Measurements from ENCODE around the gene STXBP6.
A peak's percentile ranks its signal among the peaks of the same experiment; 100 is the strongest.

The STXBP6 gene

DNA sequence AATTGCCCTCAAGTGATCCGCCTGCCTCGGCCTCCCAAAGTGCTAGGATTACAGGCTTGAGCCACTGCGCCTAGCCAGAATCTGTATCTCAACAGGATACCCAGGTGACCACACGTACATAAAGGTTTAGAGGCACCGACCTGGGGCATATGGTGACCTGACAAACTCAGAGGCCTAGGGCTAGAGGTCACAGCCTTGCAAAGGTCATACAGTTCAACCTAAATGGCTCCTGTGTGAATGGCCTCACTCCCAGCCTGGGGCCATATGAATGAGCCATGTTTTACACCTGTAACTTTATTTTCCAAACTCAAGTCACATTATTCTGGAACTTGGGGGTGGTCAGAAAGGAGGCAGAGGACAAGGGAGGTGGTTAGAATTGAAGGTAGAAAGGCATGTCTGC is 10.0 kb downstream of the STXBP6 start:
- in situ Hi-C loops (cut with HindIII; ENCODE audit: low sequenced_read_pairs) = no loop called here
- TF ChIP-seq CTCF (IDR thresholded peaks at IDR 0.05; ENCODE audit: low read depth, low read length) = no peak
- H3K4me3 ChIP-seq (ENCODE audit: low read depth, low read length) = no peak overlapping the region
- DNase-seq (ENCODE audit: low read depth, low spot score) = no peak

GRCh38 chr14:25038044-25038668 is 11.8 kb downstream of the STXBP6 start:
- H3K4me3 ChIP-seq (ENCODE audit: low read depth, low read length) = no peak overlapping the region
- no peak for TF ChIP-seq CTCF (IDR thresholded peaks at IDR 0.05; ENCODE audit: low read depth, low read length)
- in situ Hi-C loops (cut with HindIII; ENCODE audit: low sequenced_read_pairs) = no loop called here
- no peak for DNase-seq (ENCODE audit: low read depth, low spot score)

GRCh38 chr14:25037032-25037431 is 12.9 kb downstream of the STXBP6 start:
- TF ChIP-seq CTCF (IDR thresholded peaks at IDR 0.05; ENCODE audit: low read depth, low read length) = no peak
- DNase-seq (ENCODE audit: low read depth, low spot score) = no peak
- no peak overlapping the region for H3K4me3 ChIP-seq (ENCODE audit: low read depth, low read length)
- in situ Hi-C loops (cut with HindIII; ENCODE audit: low sequenced_read_pairs) = no loop called here

GRCh38 chr14:25034803-25035681 is 14.9 kb downstream of the STXBP6 start:
- in situ Hi-C loops (cut with HindIII; ENCODE audit: low sequenced_read_pairs) = no loop called here
- no peak for TF ChIP-seq CTCF (IDR thresholded peaks at IDR 0.05; ENCODE audit: low read depth, low read length)
- no peak for DNase-seq (ENCODE audit: low read depth, low spot score)
- H3K4me3 ChIP-seq (ENCODE audit: low read depth, low read length) = no peak overlapping the region

DNA sequence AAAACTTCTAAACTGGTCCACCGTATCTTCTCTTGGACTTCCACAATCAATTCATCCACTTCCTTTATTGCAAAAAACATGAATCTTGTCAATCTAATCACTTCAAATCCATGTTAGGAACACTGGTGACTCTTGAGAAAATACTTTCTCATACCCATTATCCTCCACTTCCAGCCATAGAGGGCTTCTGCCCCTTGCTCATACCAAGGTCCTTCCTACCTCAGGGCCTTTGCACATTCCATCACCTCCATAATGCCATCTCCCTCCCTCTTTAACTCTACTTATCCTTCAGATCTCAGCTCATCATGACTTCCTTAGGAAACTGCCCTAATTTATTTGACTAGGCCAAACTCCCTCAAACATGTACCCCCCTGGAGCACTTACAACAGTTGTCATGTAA is 16.6 kb downstream of the STXBP6 start:
- in situ Hi-C loops (cut with HindIII; ENCODE audit: low sequenced_read_pairs) = no loop called here
- no peak overlapping the region for H3K4me3 ChIP-seq (ENCODE audit: low read depth, low read length)
- no peak for TF ChIP-seq CTCF (IDR thresholded peaks at IDR 0.05; ENCODE audit: low read depth, low read length)
- DNase-seq (ENCODE audit: low read depth, low spot score) = no peak

DNA sequence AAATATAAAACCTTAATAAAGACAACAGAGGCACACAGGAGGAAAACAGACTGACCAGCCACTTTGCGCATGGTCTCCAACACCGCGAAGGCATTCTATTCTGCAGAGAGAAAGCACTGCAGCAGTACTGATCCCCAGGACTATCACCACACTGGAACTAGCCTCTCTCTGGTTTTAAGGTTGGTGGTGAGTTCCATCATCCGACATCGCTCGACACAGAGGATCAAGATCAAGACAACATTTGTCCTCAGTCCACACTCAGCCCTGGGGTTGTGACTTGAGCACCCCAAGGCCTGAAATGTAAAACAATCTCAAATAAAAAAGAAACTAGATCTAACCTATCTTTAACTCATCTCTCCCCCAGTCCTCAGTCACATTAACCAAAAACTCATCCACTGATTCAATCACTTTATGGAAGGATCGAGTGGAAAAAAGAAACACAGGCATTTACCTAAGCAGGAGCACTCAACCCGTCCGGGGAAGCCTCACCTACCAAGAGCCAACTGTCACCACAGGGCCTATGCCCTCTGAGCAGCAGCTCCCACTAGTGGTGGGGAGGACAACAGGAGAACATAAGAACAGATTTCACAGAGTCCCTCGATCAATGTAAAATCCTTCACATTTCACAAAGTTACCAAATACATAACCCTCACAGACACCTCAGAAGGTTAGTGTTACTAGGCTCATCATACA is 17.7 kb downstream of the STXBP6 start:
- H3K4me3 ChIP-seq (ENCODE audit: low read depth, low read length) = no peak overlapping the region
- peak; percentile 13 for TF ChIP-seq CTCF (IDR thresholded peaks at IDR 0.05; ENCODE audit: low read depth, low read length)
- in situ Hi-C loops (cut with HindIII; ENCODE audit: low sequenced_read_pairs) = no loop called here
- no peak for DNase-seq (ENCODE audit: low read depth, low spot score)

All from astrocyte of the spinal cord (primary cell).